H9 (cell line): ENCODE measurements around the gene CTNNBL1. TPM values are rescaled to one million over a fixed set of nuclear protein-coding genes. Genes with fewer than 3 reads are reported as not detected.

Experiments used
- DNase-seq: peaks from one replicate; pipeline ENCODE4 v3.0.0-alpha.2; 2017
- H2AFZ ChIP-seq: one replicate; pipeline ENCODE4 v1.6.1; 2013; ENCODE audit warnings: mild to moderate bottlenecking, low read length, control low read depth, moderate library complexity
- H2AK5ac ChIP-seq: 2 replicates; pipeline ENCODE4 v1.6.1; 2013; ENCODE audit warnings: low read length, control low read depth, mixed read lengths; ENCODE audit not compliant: insufficient read length
- H2BK120ac ChIP-seq: one replicate; pipeline ENCODE4 v1.6.1; 2013; ENCODE audit warnings: low read depth, mild to moderate bottlenecking, low read length, control low read depth, inconsistent platforms; ENCODE audit not compliant: poor library complexity, severe bottlenecking
- H2BK12ac ChIP-seq: 2 replicates; pipeline ENCODE4 v1.6.1; 2013; ENCODE audit warnings: low read length, control low read depth, mixed read lengths, low read depth; ENCODE audit not compliant: insufficient read length
- H2BK15ac ChIP-seq: 2 replicates; pipeline ENCODE4 v1.6.1; 2013; ENCODE audit warnings: low read depth, low read length, control low read depth
- H2BK20ac ChIP-seq: one replicate; pipeline ENCODE4 v1.6.1; 2013; ENCODE audit warnings: low read depth, mild to moderate bottlenecking, low read length, control low read depth, inconsistent platforms; ENCODE audit not compliant: poor library complexity, severe bottlenecking
- H2BK5ac ChIP-seq: 2 replicates; pipeline ENCODE4 v1.6.1; 2013; ENCODE audit warnings: low read length, control low read depth, mixed read lengths; ENCODE audit not compliant: insufficient read length
- H3K14ac ChIP-seq: 2 replicates; pipeline ENCODE4 v1.6.1; 2013; ENCODE audit warnings: low read length, control low read depth; ENCODE audit not compliant: insufficient read depth
- H3K18ac ChIP-seq: 2 replicates; pipeline ENCODE4 v1.6.1; 2013; ENCODE audit warnings: low read depth, mild to moderate bottlenecking, mixed read lengths, low read length, control low read depth; ENCODE audit not compliant: insufficient read length
- H3K23ac ChIP-seq: 2 replicates; pipeline ENCODE4 v1.6.1; 2013; ENCODE audit warnings: low read length, control low read depth, mixed read lengths, low read depth; ENCODE audit not compliant: insufficient read length
- H3K23me2 ChIP-seq: 2 replicates; pipeline ENCODE4 v1.6.1; 2013; ENCODE audit warnings: low read depth, mild to moderate bottlenecking, mixed read lengths, low read length, control low read depth; ENCODE audit not compliant: insufficient read length, poor library complexity, severe bottlenecking
- H3K27ac ChIP-seq: 2 replicates; pipeline ENCODE4 v1.5.1; 2013; ENCODE audit warnings: low read length, control low read depth, mixed read lengths, low read depth; ENCODE audit not compliant: insufficient read length
- H3K27me3 ChIP-seq: 2 replicates; pipeline ENCODE4 v1.6.1; 2013; ENCODE audit warnings: low read length, control low read depth, inconsistent platforms; ENCODE audit not compliant: insufficient read depth
- H3K4ac ChIP-seq: 2 replicates; pipeline ENCODE4 v1.6.1; 2013; ENCODE audit warnings: low read depth, mild to moderate bottlenecking, control low read depth, inconsistent platforms, low read length, moderate library complexity
- H3K4me1 ChIP-seq: 2 replicates; pipeline ENCODE4 v1.6.1; 2013; ENCODE audit warnings: low read length, control low read depth, inconsistent platforms; ENCODE audit not compliant: insufficient read depth
- H3K4me2 ChIP-seq: 2 replicates; pipeline ENCODE4 v1.6.1; 2013; ENCODE audit warnings: low read length, control low read depth, mixed read lengths; ENCODE audit not compliant: insufficient read length, insufficient read depth
- H3K56ac ChIP-seq: 2 replicates; pipeline ENCODE4 v1.6.1; 2013; ENCODE audit warnings: low read depth, mild to moderate bottlenecking, mixed read lengths, low read length, control low read depth; ENCODE audit not compliant: insufficient read length
- H3K79me1 ChIP-seq: 2 replicates; pipeline ENCODE4 v1.6.1; 2013; ENCODE audit warnings: low read depth, mild to moderate bottlenecking, moderate library complexity, low read length, control low read depth, inconsistent platforms; ENCODE audit not compliant: insufficient read depth, poor library complexity, severe bottlenecking
- H3K79me2 ChIP-seq: 2 replicates; pipeline ENCODE4 v1.6.1; 2013; ENCODE audit warnings: low read length, control low read depth, inconsistent platforms; ENCODE audit not compliant: insufficient read depth
- H3K9ac ChIP-seq: 2 replicates; pipeline ENCODE4 v1.6.1; 2013; ENCODE audit warnings: low read length, control low read depth, mixed read lengths; ENCODE audit not compliant: insufficient read length; ENCODE audit errors: extremely low read depth
- H3K9me3 ChIP-seq: one replicate; pipeline ENCODE4 v1.6.1; 2013; ENCODE audit warnings: low read depth, low read length, inconsistent platforms; ENCODE audit not compliant: control insufficient read depth
- H3T11ph ChIP-seq: one replicate; pipeline ENCODE4 v1.6.1; 2013; ENCODE audit warnings: mild to moderate bottlenecking, low read length, control low read depth, inconsistent platforms
- H4K20me1 ChIP-seq: one replicate; pipeline ENCODE4 v1.6.1; 2013; ENCODE audit not compliant: control insufficient read depth, insufficient read length, insufficient read depth
- H4K5ac ChIP-seq: 2 replicates; pipeline ENCODE4 v1.6.1; 2013; ENCODE audit warnings: low read depth, mild to moderate bottlenecking, mixed read lengths, low read length, control low read depth; ENCODE audit not compliant: insufficient read length
- H4K8ac ChIP-seq: replicated peaks from 2 replicates; pipeline ENCODE4 v1.6.1; 2013; ENCODE audit warnings: low read length, control low read depth, mixed read lengths, low read depth; ENCODE audit not compliant: insufficient read length
- H4K91ac ChIP-seq: 2 replicates; pipeline ENCODE4 v1.6.1; 2013; ENCODE audit warnings: low read depth, mild to moderate bottlenecking, moderate library complexity, mixed read lengths, low read length, control low read depth; ENCODE audit not compliant: insufficient read length
- H3K27ac Mint-ChIP-seq, 3 experiments: 2 replicates in 2 of 3; 3 replicates in 1 of 3; pipeline ENCODE4 v1.8.0; 2020 to 2021; ENCODE audit warnings: mixed read lengths in 3 of 3, mild to moderate bottlenecking in 1 of 3, moderate library complexity in 1 of 3
- H3K27me3 Mint-ChIP-seq: 2 replicates; pipeline ENCODE4 v1.8.0; 2021; ENCODE audit warnings: low read depth, mild to moderate bottlenecking, moderate library complexity, mixed read lengths
- H3K36me3 Mint-ChIP-seq, 3 experiments: 2 replicates in 2 of 3; 3 replicates in 1 of 3; pipeline ENCODE4 v1.8.0; 2020 to 2021; ENCODE audit warnings: low read depth in 3 of 3, mixed read lengths in 3 of 3; ENCODE audit not compliant: insufficient read depth in 1 of 3
- H3K4me1 Mint-ChIP-seq, 2 experiments: 2 replicates each; pipeline ENCODE4 v1.8.0; 2020; ENCODE audit warnings: mixed read lengths in 2 of 2
- H3K4me3 Mint-ChIP-seq, 2 experiments: 2 replicates in 1 of 2; 3 replicates in 1 of 2; pipeline ENCODE4 v1.8.0; 2020 to 2021; ENCODE audit warnings: mild to moderate bottlenecking in 2 of 2, mixed read lengths in 2 of 2, moderate library complexity in 1 of 2
- H3K9me3 Mint-ChIP-seq, 2 experiments: 2 replicates in 1 of 2; 3 replicates in 1 of 2; pipeline ENCODE4 v1.8.0; 2020; ENCODE audit warnings: mild to moderate bottlenecking in 2 of 2, mixed read lengths in 2 of 2, moderate library complexity in 1 of 2
- WGBS: extraction: QIAGEN DNeasy Blood & Tissue Kit; methylation state at CpG from one replicate; pipeline ENCODE4 v1.1.7; 2013; ENCODE audit warnings: missing lambda C conversion rate, low lambda C conversion rate, mixed read lengths; ENCODE audit not compliant: insufficient read length; ENCODE audit errors: extremely low coverage; 5-methylcytosine and 5-hydroxymethylcytosine counted together
- total RNA-seq: library from RNA; stranded (reverse); gene quantifications from 2 replicates; pipeline ENCODE4 v1.2.1, GENCODE V29; 2021
- TF ChIP-seq, protein P1 (sequence below): fragments of 200-600 bp; sonication (generic); conservative IDR thresholded peaks from 3 replicates; pipeline ENCODE4 v1.8.0; 2021; ENCODE audit warnings: antibody characterized with exemption, mild to moderate bottlenecking

Gene CTNNBL1
- total RNA-seq, 1 experiment from 2014 or later: 67.2 TPM

DNA sequence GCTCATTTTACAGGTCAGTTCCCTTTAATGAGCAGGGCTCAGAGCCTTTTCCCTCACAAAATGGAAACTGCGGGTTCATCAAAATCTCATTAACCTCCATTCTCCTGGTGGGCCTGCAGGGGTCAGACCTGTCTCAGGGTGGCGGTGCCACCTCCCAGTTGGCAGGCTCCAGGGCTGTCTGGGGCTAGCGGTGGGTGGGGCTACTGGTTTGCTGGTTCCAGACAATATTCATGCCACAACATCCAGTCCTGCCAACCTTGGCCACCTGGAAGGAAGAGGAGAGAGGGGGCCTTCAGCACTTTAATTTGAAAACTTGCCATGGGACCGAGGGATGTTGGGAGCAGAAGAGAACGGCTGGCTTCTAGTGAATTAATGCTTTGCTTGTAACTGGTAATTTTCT is 41.9 kb upstream of the CTNNBL1 start:
- peak; percentile 77 for DNase-seq
- no peak overlapping the region for H2BK15ac ChIP-seq
- no CpG with 5 or more reads among the region's 5 CpGs for WGBS
- H2BK20ac ChIP-seq: no peak overlapping the region
- H3K27me3 Mint-ChIP-seq: no peaks in the 10 kb centered on the region; the same call in none of the 2 replicates
- H3K4me2 ChIP-seq: no peak overlapping the region
- no peak overlapping the region for H2BK12ac ChIP-seq
- no peak overlapping the region for H3T11ph ChIP-seq
- no peak overlapping the region for H2AK5ac ChIP-seq
- no peaks in the 10 kb centered on the region for H3K23me2 ChIP-seq
- no peak overlapping the region for H3K23ac ChIP-seq
- H2AFZ ChIP-seq: no peak overlapping the region
- H3K18ac ChIP-seq: no peak overlapping the region
- H4K5ac ChIP-seq: no peak overlapping the region
- H3K4me3 Mint-ChIP-seq: no peak overlapping the region; a peak in 1 of 5 replicates
- no peak overlapping the region for H3K56ac ChIP-seq
- TF ChIP-seq, protein P1, sequence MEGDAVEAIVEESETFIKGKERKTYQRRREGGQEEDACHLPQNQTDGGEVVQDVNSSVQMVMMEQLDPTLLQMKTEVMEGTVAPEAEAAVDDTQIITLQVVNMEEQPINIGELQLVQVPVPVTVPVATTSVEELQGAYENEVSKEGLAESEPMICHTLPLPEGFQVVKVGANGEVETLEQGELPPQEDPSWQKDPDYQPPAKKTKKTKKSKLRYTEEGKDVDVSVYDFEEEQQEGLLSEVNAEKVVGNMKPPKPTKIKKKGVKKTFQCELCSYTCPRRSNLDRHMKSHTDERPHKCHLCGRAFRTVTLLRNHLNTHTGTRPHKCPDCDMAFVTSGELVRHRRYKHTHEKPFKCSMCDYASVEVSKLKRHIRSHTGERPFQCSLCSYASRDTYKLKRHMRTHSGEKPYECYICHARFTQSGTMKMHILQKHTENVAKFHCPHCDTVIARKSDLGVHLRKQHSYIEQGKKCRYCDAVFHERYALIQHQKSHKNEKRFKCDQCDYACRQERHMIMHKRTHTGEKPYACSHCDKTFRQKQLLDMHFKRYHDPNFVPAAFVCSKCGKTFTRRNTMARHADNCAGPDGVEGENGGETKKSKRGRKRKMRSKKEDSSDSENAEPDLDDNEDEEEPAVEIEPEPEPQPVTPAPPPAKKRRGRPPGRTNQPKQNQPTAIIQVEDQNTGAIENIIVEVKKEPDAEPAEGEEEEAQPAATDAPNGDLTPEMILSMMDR: peak; percentile 77
- H4K91ac ChIP-seq: no peak overlapping the region
- H3K79me1 ChIP-seq: no peaks in the 10 kb centered on the region
- H3K4me1 ChIP-seq: no peaks in the 10 kb centered on the region
- no peak overlapping the region for H2BK120ac ChIP-seq
- no peaks in the 10 kb centered on the region for H3K9me3 ChIP-seq
- H3K36me3 Mint-ChIP-seq: peaks cover 0 to 7% (median 5%) of the 10 kb centered on the region in 3 experiments; a peak in 6 of 7 replicates
- H3K79me2 ChIP-seq: no peaks in the 10 kb centered on the region
- no peak overlapping the region for H3K9ac ChIP-seq
- peak overlapping the region in 1 of 3 experiments; percentile 45; a peak in 1 of 7 replicates for H3K27ac Mint-ChIP-seq
- H2BK5ac ChIP-seq: no peak overlapping the region
- H3K27me3 ChIP-seq: no peaks in the 10 kb centered on the region
- H3K14ac ChIP-seq: no peak overlapping the region
- peaks cover 6 to 8% of the 10 kb centered on the region in 2 experiments; a peak in 4 of 5 replicates for H3K9me3 Mint-ChIP-seq
- no peak overlapping the region for H3K27ac ChIP-seq
- no peak overlapping the region for H4K8ac ChIP-seq
- no peaks in the 10 kb centered on the region for H4K20me1 ChIP-seq
- no peak overlapping the region for H3K4ac ChIP-seq
- peaks cover 10 to 19% of the 10 kb centered on the region in 2 experiments for H3K4me1 Mint-ChIP-seq
